Measurements from ENCODE around the gene SAAL1. TPM values are rescaled to one million over a fixed set of nuclear protein-coding genes. Genes with fewer than 3 reads are reported as not detected.

SAAL1 gene
- total RNA-seq, 1 experiment from 2014 or later: 32.1 TPM

DNA sequence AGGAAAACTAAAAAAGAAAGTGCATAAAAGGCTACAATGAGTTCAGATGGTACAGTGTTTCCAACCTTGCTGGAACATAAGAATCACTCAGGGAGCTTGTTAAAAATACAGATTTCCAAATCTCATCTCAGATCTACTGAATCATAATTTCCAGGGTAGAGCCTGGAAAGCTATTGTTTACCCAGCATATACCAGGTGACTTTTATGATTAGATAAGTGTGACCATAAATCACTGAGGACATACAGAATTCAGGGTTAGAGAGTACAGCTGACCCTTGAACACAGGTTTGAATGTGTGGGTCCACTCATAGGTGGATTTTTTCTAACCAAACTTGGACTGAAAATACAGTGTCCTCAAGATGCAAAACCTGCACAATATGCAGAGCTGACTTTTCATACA, 11.9 kb downstream of the SAAL1 start:
- Histone ChIP-seq H3K9me3 (ENCODE audit: insufficient read depth, low read depth) (no peaks in the 10 kb centered on the region), H3K4me1 (replicated peaks; ENCODE audit: insufficient read depth) (no peaks in the 10 kb centered on the region), H3K79me2 (ENCODE audit: low read depth) (no peaks in the 10 kb centered on the region), H3K4me3 (no peak overlapping the region), H3F3A (ENCODE audit: insufficient read depth, low read depth) (no peaks in the 10 kb centered on the region), H3K36me3 (ENCODE audit: low read depth) (peaks cover 21% of the 10 kb centered on the region), H4K20me1 (ENCODE audit: insufficient read depth) (no peaks in the 10 kb centered on the region), H3K4me2 (no peak overlapping the region), H3K9me2 (ENCODE audit: insufficient read depth) (no peaks in the 10 kb centered on the region), H3K27me3 (ENCODE audit: insufficient read depth, low read depth) (no peaks in the 10 kb centered on the region), H2AFZ (no peak overlapping the region), H3K27ac (no peak overlapping the region)
- CTCF ChIA-PET: no interaction called here
- intact Hi-C loops (cut with micrococcal nuclease; ENCODE audit: unreplicated experiment): no loop called here
- DNase-seq: no peak
- POLR2A ChIA-PET (ENCODE audit: unreplicated experiment): no interaction called here
- TF ChIP-seq EZH2 (IDR thresholded peaks at IDR 0.05; ENCODE audit: low read depth): no peak
- TF ChIP-seq, protein P1, sequence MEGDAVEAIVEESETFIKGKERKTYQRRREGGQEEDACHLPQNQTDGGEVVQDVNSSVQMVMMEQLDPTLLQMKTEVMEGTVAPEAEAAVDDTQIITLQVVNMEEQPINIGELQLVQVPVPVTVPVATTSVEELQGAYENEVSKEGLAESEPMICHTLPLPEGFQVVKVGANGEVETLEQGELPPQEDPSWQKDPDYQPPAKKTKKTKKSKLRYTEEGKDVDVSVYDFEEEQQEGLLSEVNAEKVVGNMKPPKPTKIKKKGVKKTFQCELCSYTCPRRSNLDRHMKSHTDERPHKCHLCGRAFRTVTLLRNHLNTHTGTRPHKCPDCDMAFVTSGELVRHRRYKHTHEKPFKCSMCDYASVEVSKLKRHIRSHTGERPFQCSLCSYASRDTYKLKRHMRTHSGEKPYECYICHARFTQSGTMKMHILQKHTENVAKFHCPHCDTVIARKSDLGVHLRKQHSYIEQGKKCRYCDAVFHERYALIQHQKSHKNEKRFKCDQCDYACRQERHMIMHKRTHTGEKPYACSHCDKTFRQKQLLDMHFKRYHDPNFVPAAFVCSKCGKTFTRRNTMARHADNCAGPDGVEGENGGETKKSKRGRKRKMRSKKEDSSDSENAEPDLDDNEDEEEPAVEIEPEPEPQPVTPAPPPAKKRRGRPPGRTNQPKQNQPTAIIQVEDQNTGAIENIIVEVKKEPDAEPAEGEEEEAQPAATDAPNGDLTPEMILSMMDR (conservative IDR thresholded peaks at IDR 0.05): no peak
- BruUV-seq (replicated peaks): no TSS peak

DNA sequence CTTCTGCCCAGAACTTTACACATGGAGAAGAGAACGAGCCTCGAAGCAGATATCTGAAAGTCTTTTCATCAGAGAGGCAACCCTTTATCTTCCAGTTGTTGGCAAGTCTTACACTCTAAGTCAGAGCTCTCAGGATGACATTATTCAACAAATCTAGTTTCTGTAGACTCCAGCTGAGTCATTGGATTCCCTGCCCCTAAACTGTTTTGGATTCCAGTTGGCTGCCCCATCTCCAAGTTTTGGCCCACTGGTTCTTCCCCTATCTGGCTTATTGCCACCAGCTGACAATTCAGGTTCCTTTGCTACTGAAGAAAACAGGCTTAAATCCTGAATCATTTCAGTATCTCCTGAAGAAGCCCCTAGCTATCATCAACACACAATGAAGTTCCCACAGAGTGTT, 14.2 kb downstream of the SAAL1 start:
- peaks cover 29% of the 10 kb centered on the region for H3K36me3 ChIP-seq (ENCODE audit: low read depth)
- DNase-seq: no peak
- intact Hi-C loops (cut with micrococcal nuclease; ENCODE audit: unreplicated experiment): no loop called here

DNA sequence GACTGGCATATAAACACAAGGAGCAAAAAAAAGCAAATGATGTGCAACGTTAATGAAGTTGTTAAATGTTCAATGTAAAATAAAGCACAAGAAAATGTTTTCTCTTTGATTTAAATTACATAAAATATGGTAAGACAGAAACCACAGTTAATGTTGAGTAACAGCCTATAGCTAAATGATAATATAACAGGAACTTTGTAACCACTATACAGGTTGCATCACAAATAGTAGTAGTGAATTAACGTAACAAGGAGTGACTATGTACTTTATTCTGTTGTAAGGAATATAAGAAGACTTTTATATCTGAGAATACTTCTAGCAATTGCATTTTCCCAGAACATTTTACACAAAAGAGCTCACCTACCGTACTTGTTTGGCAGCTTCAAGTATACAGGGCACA, 16.9 kb downstream of the SAAL1 start:
- no TSS peak for BruUV-seq (replicated peaks)
- TF ChIP-seq EZH2 (IDR thresholded peaks at IDR 0.05; ENCODE audit: low read depth): no peak
- TF ChIP-seq, protein P1 (conservative IDR thresholded peaks at IDR 0.05): no peak
- CTCF ChIA-PET: no interaction called here
- Histone ChIP-seq H3K9me2 (ENCODE audit: insufficient read depth) (no peaks in the 10 kb centered on the region), H4K20me1 (ENCODE audit: insufficient read depth) (no peaks in the 10 kb centered on the region; the same call in 1 of the 2 replicates), H2AFZ (no peak overlapping the region), H3K36me3 (ENCODE audit: low read depth) (peaks cover 28% of the 10 kb centered on the region), H3K79me2 (ENCODE audit: low read depth) (no peaks in the 10 kb centered on the region), H3K27ac (no peak overlapping the region), H3K4me3 (no peak overlapping the region), H3K4me1 (replicated peaks; ENCODE audit: insufficient read depth) (no peaks in the 10 kb centered on the region), H3F3A (ENCODE audit: insufficient read depth, low read depth) (no peaks in the 10 kb centered on the region), H3K9me3 (ENCODE audit: insufficient read depth, low read depth) (no peaks in the 10 kb centered on the region), H3K4me2 (no peak overlapping the region), H3K27me3 (ENCODE audit: insufficient read depth, low read depth) (no peaks in the 10 kb centered on the region)
- intact Hi-C loops (cut with micrococcal nuclease; ENCODE audit: unreplicated experiment): no loop called here
- no peak for DNase-seq
- POLR2A ChIA-PET (ENCODE audit: unreplicated experiment): no interaction called here

More for the DNA sequence above, 14.2 kb downstream of the SAAL1 start:
- Histone ChIP-seq H3K9me3 (ENCODE audit: insufficient read depth, low read depth) (no peaks in the 10 kb centered on the region), H3K27me3 (ENCODE audit: insufficient read depth, low read depth) (no peaks in the 10 kb centered on the region), H3K79me2 (ENCODE audit: low read depth) (no peaks in the 10 kb centered on the region), H3K4me1 (replicated peaks; ENCODE audit: insufficient read depth) (no peaks in the 10 kb centered on the region), H3K27ac (no peak overlapping the region), H3K9me2 (ENCODE audit: insufficient read depth) (no peaks in the 10 kb centered on the region), H3K4me3 (no peak overlapping the region), H2AFZ (no peak overlapping the region), H3K4me2 (no peak overlapping the region), H3F3A (ENCODE audit: insufficient read depth, low read depth) (no peaks in the 10 kb centered on the region), H4K20me1 (ENCODE audit: insufficient read depth) (no peaks in the 10 kb centered on the region; the same call in 1 of the 2 replicates)
- TF ChIP-seq, protein P1 (conservative IDR thresholded peaks at IDR 0.05): no peak
- no peak for TF ChIP-seq EZH2 (IDR thresholded peaks at IDR 0.05; ENCODE audit: low read depth)
- CTCF ChIA-PET: no interaction called here
- no TSS peak for BruUV-seq (replicated peaks)
- POLR2A ChIA-PET (ENCODE audit: unreplicated experiment): no interaction called here

Measured in PC-9 (cell line).